ENCODE results near the gene G6PC3. TPM values are rescaled to one million over a fixed set of nuclear protein-coding genes. Genes with fewer than 3 reads are reported as not detected.
A peak's percentile ranks its signal among the peaks of the same experiment; 100 is the strongest.

Gene G6PC3
- total and polyA plus RNA-seq, 2 donors from 2014 or later = 70.0 to 150 TPM

GRCh38 chr17:44065668-44066203, 4.8 kb upstream of the G6PC3 start:
- Histone ChIP-seq H3K9me3 (ENCODE audit: control insufficient read depth in 2 of 3, insufficient read depth in 1 of 3, low read length in 3 of 3) (no peaks in the 10 kb centered on the region), H3K4me3 (ENCODE audit: low read length in 3 of 3) (peak overlapping the region; percentile 71 to 84 (median 76)), H3K4me1 (ENCODE audit: control insufficient read depth in 2 of 3, insufficient read depth in 2 of 3, low read depth in 1 of 3, low read length in 3 of 3) (peaks cover 0 to 9% (median 4%) of the 10 kb centered on the region in 3 donors), H3K27ac (ENCODE audit: low read depth in 2 of 2, low read length in 2 of 2) (peak overlapping the region; percentile 92 to 95), H3K27me3 (ENCODE audit: control insufficient read depth, insufficient read depth, low read length) (no peaks in the 10 kb centered on the region), H3K9ac (ENCODE audit: low read length in 3 of 3) (peak overlapping the region; percentile 74 to 80 (median 79)), H3K36me3 (ENCODE audit: control insufficient read depth in 2 of 3, insufficient read depth in 3 of 3, low read length in 3 of 3) (peaks cover 2 to 15% (median 2%) of the 10 kb centered on the region in 3 donors)
- intact Hi-C loops (cut with DNase I) = no loop called here
- TF ChIP-seq CTCF (IDR thresholded peaks at IDR 0.05; ENCODE audit: borderline replicate concordance, extremely low read depth, insufficient read depth) = no peak
- DNase-seq = no peak
- FAIRE-seq = no peak

GRCh38 chr17:44066204-44066930, 4.2 kb upstream of the G6PC3 start, which contains the start of gene LSM12:
TSS of gene LSM12 (minus strand) at chr17:44066671. CDS start at chr17:44066587, 84 bp downstream.
- FAIRE-seq (no peak), DNase-seq (peak; percentile 94 to 97 (median 96))
- Histone ChIP-seq H3K27ac (ENCODE audit: low read depth in 2 of 2, low read length in 2 of 2) (peak within 1 kb of the TSS; percentile 92 to 95), H3K9ac (ENCODE audit: low read length in 3 of 3) (peak within 1 kb of the TSS; percentile 74 to 80 (median 79)), H3K27me3 (ENCODE audit: control insufficient read depth, insufficient read depth, low read length) (no peaks in the 10 kb centered on the region), H3K4me1 (ENCODE audit: control insufficient read depth in 2 of 3, insufficient read depth in 2 of 3, low read depth in 1 of 3, low read length in 3 of 3) (peaks cover 3 to 12% (median 4%) of the 10 kb centered on the region in 3 donors), H3K4me3 (ENCODE audit: low read length in 3 of 3) (peak within 1 kb of the TSS; percentile 71 to 84 (median 76)), H3K9me3 (ENCODE audit: control insufficient read depth in 2 of 3, insufficient read depth in 1 of 3, low read length in 3 of 3) (no peaks in the 10 kb centered on the region), H3K36me3 (ENCODE audit: control insufficient read depth in 2 of 3, insufficient read depth in 3 of 3, low read length in 3 of 3) (peaks cover 2 to 14% (median 2%) of the 10 kb centered on the region in 3 donors)
- intact Hi-C loops (cut with DNase I) = no loop called here
- no peak for TF ChIP-seq CTCF (IDR thresholded peaks at IDR 0.05; ENCODE audit: borderline replicate concordance, extremely low read depth, insufficient read depth)

- DNase-seq (no peak), FAIRE-seq (no peak)
- TF ChIP-seq CTCF (IDR thresholded peaks at IDR 0.05; ENCODE audit: borderline replicate concordance, extremely low read depth, insufficient read depth) = no peak
- Histone ChIP-seq H3K9me3 (ENCODE audit: control insufficient read depth in 2 of 3, insufficient read depth in 1 of 3, low read length in 3 of 3) (no peaks in the 10 kb centered on the region), H3K27ac (ENCODE audit: low read depth in 2 of 2, low read length in 2 of 2) (no peak overlapping the region), H3K9ac (ENCODE audit: low read length in 3 of 3) (no peak overlapping the region), H3K4me1 (ENCODE audit: control insufficient read depth in 2 of 3, insufficient read depth in 2 of 3, low read depth in 1 of 3, low read length in 3 of 3) (peaks cover 6 to 18% (median 9%) of the 10 kb centered on the region in 3 donors), H3K4me3 (ENCODE audit: low read length in 3 of 3) (no peak overlapping the region), H3K27me3 (ENCODE audit: control insufficient read depth, insufficient read depth, low read length) (no peaks in the 10 kb centered on the region), H3K36me3 (ENCODE audit: control insufficient read depth in 2 of 3, insufficient read depth in 3 of 3, low read length in 3 of 3) (peaks cover 0 to 6% (median 0%) of the 10 kb centered on the region in 3 donors)
- intact Hi-C loops (cut with DNase I) = no loop called here
Measured at GRCh38 chr17:44067545-44067940, 3.0 kb upstream of the G6PC3 start.
